ENCODE data around the gene RERG. TPM values are rescaled to one million over a fixed set of nuclear protein-coding genes. Genes with fewer than 3 reads are reported as not detected.

RERG gene
- total and polyA plus RNA-seq, 2 experiments from 2014 or later = 1.1 to 1.5 TPM

GRCh38 chr12:15184484-15184883, 36.7 kb downstream of the RERG start:
- no peak overlapping the region for H3K27ac ChIP-seq (ENCODE audit: low read depth)
- no peaks in the 10 kb centered on the region for H3K9me2 ChIP-seq (ENCODE audit: insufficient read depth)
- no peak overlapping the region for H3K4me3 ChIP-seq
- Mint-ChIP-seq H3K27me3 (ENCODE audit: insufficient read depth, low read depth, poor library complexity) (peaks cover 2% of the 10 kb centered on the region), H3K36me3 (ENCODE audit: low read depth) (no peaks in the 10 kb centered on the region), H3K4me1 (no peaks in the 10 kb centered on the region), H3K27ac (no peak overlapping the region), H3K4me3 (no peak overlapping the region), H3K9me3 (no peaks in the 10 kb centered on the region)
- H3K36me3 ChIP-seq (ENCODE audit: insufficient read depth) = no peaks in the 10 kb centered on the region
- H3K27me3 ChIP-seq (ENCODE audit: insufficient read depth) = no peaks in the 10 kb centered on the region
- no peaks in the 10 kb centered on the region for H3F3A ChIP-seq (replicated peaks; ENCODE audit: low read depth)
- DNase-seq (ENCODE audit: low spot score) (no peak), ATAC-seq (no peak)
- no peaks in the 10 kb centered on the region for H3K79me2 ChIP-seq (replicated peaks; ENCODE audit: insufficient read depth)
- no peaks in the 10 kb centered on the region for H4K20me1 ChIP-seq (replicated peaks; ENCODE audit: insufficient read depth)
- TF ChIP-seq EZH2phosphoT487 (IDR thresholded peaks at IDR 0.05; ENCODE audit: unreplicated experiment) = no peak
- TF ChIP-seq EZH2 (IDR thresholded peaks at IDR 0.05; ENCODE audit: low read depth, unreplicated experiment) = no peak
- TF ChIP-seq ZNF331 (CRISPR knock-in tag; IDR thresholded peaks at IDR 0.05; ENCODE audit: low read depth) = no peak
- no peak for TF ChIP-seq REST (IDR thresholded peaks at IDR 0.05; ENCODE audit: unreplicated experiment)
- no peak for TF ChIP-seq ETS1 (IDR thresholded peaks at IDR 0.05)
- TF ChIP-seq NANOG (IDR thresholded peaks at IDR 0.05; ENCODE audit: borderline replicate concordance) = no peak
- no peak for TF ChIP-seq POLR2AphosphoS5 (IDR thresholded peaks at IDR 0.05; ENCODE audit: low read depth)
- no peak for TF ChIP-seq CREB1 (CRISPR knock-in tag; IDR thresholded peaks at IDR 0.05; ENCODE audit: low read depth)
- H3K4me1 ChIP-seq (ENCODE audit: insufficient read depth) = no peaks in the 10 kb centered on the region
- H2AFZ ChIP-seq = no peak overlapping the region
- no peak overlapping the region for H3K4me2 ChIP-seq

GRCh38 chr12:15183821-15184220, 37.4 kb downstream of the RERG start:
- Mint-ChIP-seq H3K27ac (no peak overlapping the region), H3K36me3 (ENCODE audit: low read depth) (no peaks in the 10 kb centered on the region), H3K9me3 (no peaks in the 10 kb centered on the region), H3K4me3 (no peak overlapping the region), H3K27me3 (ENCODE audit: insufficient read depth, low read depth, poor library complexity) (peaks cover 2% of the 10 kb centered on the region), H3K4me1 (no peaks in the 10 kb centered on the region)
- Histone ChIP-seq H2AFZ (no peak overlapping the region), H3K36me3 (ENCODE audit: insufficient read depth) (no peaks in the 10 kb centered on the region), H4K20me1 (replicated peaks; ENCODE audit: insufficient read depth) (no peaks in the 10 kb centered on the region), H3K79me2 (replicated peaks; ENCODE audit: insufficient read depth) (no peaks in the 10 kb centered on the region), H3K9me2 (ENCODE audit: insufficient read depth) (no peaks in the 10 kb centered on the region), H3K4me3 (no peak overlapping the region), H3K4me1 (ENCODE audit: insufficient read depth) (no peaks in the 10 kb centered on the region), H3F3A (replicated peaks; ENCODE audit: low read depth) (no peaks in the 10 kb centered on the region), H3K27me3 (ENCODE audit: insufficient read depth) (no peaks in the 10 kb centered on the region), H3K4me2 (no peak overlapping the region), H3K27ac (ENCODE audit: low read depth) (no peak overlapping the region)
- ATAC-seq (no peak), DNase-seq (ENCODE audit: low spot score) (no peak)
- no peak for TF ChIP-seq ZNF462 (CRISPR knock-in tag; IDR thresholded peaks at IDR 0.05)
- TF ChIP-seq NANOG (IDR thresholded peaks at IDR 0.05; ENCODE audit: borderline replicate concordance) = no peak
- no peak for TF ChIP-seq CREB1 (CRISPR knock-in tag; IDR thresholded peaks at IDR 0.05; ENCODE audit: low read depth)
- TF ChIP-seq EZH2 (IDR thresholded peaks at IDR 0.05; ENCODE audit: low read depth, unreplicated experiment) = no peak
